ENCODE measurements around the gene CST7.

Gene CST7

DNA sequence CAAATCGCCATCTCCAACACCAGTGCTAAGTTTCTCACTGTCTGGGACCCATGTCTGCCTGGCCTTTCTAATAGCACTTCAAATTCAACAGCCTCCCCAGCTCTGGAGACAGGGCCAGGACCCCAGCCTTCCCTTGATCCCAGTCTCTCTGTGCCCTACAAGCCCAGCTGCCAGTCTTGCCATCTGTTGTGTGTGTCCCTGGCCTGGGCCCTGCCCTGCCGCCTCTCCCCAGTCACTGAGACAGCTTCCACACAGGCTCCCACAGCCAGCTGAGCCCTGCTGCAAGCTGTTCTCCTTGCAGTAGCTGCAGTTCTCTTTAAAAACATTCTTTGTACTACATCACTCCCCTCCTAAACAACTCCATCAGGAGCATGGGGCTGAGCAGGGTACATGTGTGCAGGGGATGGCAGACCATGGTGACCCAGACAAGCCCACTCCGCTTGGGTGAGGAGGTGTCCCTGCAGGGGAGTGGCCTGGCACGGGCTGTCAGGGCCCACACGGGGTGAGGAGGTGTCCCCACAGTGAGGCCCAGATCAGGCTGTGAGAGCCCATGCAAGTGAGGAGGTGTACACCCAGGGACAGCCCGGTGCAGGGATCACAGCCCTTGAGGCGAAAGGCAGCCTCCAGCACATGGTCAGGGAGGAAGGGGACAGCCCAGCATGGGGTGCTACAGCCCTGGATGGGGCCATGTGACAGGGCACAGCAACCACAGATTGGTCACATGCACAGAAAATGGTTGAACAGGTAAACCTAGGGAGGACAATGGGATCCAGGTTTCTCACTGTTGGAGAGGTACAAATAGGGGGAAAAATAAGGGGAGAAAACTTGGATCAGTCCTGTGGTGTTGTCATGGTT, 16.2 kb downstream of the CST7 start:
- peak; percentile 58 for DNase-seq

DNA sequence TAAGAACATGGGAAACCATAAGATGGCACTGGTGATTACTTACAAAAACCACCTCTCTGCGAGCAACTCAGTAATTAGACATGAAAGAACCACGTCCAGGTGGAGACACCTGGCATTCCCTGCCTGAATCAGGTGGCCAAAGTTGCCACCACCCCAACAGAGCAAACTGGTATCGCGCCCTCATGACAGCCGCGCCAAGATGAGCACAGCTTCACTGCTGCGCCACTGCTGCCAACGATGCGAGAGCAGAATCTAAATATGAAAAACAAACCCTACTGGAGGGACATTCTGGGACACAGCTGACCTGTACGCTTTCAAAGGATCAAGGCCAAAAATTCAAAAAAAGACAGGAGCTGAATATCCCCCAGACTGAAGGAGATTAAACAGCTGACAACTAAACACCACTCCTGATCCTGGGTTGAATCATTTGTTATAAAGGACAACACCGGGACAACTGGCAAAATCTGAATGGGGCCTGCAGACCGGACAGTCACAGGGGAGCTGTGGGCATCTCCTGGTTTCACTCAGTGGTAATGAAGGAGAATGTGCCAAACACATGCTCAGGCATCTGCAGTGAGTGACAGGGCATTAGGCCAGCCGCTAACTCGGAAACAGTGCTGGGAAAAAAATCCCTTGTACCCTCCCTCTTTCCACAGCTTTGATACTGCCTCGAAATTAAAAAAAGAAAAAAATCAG, 17.4 kb downstream of the CST7 start:
- DNase-seq: no peak

DNA sequence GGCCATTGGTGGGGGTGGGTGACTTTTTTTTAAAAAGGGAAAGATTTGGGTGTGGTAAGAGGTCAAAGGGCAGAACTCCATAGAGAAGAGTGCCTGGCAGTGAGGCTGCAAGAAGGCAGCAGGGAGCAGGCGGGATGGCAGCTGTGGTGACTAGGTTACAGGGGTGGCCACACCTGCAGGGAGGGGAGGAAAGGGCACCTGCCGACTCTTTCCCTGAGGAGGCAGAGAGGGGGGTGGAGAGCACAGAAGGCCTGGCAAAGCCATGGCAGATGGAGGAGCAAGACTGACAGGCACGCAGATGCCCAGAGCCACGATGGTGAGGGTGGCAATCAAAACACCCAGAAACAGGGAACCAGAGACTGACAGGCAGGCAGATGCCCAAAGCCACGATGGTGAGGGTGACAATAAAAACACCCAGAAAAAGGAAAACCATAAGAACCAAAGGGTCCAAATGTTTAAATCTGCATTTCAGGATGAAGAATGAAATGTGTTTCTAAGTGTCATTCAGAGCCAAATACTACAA, 19.3 kb downstream of the CST7 start:
- no peak for DNase-seq

DNA sequence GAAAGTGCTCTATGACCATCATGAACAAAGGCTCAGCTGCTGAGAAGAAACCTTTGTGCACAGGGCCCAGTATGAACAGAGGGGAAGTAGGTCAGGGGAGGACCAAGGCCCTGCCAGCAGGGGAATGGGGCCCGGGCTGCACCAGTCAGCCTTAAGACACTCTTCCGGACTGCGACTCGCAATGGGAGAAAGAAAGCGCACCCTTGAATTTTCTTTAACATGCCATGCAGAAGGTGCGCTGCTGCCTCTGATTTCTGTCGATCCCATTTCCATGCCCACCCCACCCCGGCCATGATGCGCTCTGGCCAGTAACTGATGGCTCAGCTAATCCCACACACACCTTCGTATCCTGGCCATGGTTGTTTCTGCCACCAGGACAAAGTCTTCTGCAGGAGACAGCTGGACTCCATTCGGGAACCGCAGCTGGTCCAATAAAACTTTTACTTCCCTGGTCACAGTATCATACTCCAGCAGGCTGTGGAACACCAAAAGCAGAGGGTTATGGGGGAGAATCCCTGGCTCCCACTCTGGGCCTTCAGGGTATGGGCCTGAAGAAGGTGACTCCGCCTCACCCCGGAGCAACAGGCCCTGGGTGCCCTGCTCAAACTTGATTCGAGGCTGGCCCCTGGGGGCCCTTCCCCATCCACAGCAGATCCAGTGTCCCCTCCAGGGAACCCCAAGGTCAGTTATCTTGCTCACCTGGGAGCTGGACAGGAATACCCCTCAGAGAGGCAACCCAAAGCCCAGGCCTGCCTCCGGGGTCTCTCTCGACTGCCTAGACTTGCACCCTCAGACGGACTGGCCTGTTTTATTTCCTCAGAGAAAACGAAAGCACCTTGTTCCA, 20.3 kb downstream of the CST7 start:
- peak; percentile 49 for DNase-seq

- DNase-seq: no peak
These were observed 21.0 kb downstream of the CST7 start for GRCh38 chr20:24970030-24970553.

DNA sequence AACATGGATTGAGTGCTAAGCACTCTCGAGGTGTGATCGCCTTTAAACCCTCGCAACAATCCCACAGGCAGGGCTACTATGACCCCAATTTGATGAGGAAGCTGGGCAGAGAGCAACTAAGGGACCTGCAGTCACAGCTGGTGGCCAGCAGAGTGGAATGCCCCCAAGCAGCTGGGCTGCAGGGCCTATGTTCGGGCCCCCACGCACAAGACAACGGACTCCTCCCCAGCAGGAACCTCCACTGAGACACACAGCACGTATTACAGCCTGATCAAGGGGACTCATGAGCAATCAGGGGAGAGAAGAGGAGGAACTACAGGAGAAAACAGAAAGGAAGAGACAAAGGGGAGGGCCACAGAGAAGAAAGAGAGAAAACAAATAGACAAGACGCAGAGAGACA, 21.7 kb downstream of the CST7 start:
- peak; percentile 41 for DNase-seq

DNA sequence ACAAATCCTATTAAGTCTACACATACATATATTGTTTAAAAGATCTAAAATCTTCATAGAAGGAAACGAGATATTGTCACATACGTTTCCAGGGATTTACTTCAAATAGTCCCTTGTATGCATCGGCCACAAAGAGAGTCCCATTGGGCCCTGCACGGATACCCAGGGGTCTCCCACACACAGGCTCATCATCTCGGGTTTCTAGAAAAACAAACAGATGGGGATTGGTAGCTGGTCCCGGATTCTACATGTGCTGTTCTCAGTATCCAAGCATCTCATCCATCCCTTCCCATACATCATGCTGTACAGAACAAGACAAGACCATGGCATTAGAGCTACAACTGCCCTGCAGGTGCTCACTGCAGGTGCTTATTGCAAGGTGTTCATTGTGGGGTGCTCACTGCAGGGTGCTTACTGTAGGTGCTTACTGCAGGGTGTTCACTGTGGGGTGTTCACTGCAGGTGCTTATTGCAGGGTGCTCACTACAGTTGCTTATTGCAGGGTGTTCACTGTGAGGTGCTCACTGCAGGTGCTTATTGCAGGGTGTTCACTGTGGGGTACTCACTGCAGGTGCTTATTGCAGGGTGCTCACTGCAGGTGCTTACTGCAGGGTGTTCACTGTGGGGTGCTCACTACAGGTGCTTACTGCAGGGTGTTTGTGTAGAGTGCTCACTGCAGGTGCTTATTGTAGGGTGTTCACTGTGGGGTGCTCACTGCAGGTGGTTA, 22.5 kb downstream of the CST7 start:
- no peak for DNase-seq

DNA sequence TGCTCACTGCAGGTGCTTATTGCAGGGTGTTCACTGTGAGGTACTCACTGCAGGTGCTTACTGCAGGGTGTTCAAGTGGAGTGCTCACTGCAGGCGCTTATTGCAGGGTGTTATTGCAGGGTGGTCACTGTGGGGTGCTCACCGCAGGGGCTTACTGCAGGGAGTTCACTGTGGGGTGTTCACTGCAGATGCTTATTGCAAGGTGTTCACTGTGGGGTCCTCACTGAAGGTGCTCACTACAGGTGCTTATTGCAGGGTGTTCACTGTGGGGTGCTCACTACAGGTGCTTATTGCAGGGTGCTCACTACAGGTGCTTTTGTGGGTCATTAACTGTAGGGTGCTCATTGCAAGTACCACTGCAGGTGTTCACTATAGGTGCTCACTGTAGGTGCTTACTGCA, 23.3 kb downstream of the CST7 start:
- DNase-seq: peak; percentile 44

GRCh38 chr20:24977336-24977735, 28.3 kb downstream of the CST7 start:
- DNase-seq: no peak

DNA sequence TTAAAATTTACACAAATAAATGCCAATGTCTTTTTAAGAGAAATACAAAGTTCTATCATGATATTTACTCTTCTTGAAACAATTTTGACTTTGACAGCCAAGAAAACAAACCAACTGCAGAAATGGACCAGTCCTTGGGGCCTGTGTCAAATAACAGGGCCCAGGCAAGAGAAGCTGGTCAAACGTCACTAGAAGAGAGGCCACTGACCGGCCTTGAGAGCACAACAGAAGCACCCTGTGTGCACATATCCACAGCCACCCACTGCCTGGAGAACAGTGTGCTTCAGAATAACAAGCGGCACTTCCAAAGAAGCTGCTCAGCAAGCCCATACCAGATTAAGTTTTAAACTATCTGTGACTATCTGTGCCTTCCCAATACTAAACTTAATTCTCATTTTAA, 28.7 kb downstream of the CST7 start:
- peak; percentile 30 for DNase-seq

- DNase-seq: no peak
These were observed 29.4 kb downstream of the CST7 start for GRCh38 chr20:24978513-24978912.

DNA sequence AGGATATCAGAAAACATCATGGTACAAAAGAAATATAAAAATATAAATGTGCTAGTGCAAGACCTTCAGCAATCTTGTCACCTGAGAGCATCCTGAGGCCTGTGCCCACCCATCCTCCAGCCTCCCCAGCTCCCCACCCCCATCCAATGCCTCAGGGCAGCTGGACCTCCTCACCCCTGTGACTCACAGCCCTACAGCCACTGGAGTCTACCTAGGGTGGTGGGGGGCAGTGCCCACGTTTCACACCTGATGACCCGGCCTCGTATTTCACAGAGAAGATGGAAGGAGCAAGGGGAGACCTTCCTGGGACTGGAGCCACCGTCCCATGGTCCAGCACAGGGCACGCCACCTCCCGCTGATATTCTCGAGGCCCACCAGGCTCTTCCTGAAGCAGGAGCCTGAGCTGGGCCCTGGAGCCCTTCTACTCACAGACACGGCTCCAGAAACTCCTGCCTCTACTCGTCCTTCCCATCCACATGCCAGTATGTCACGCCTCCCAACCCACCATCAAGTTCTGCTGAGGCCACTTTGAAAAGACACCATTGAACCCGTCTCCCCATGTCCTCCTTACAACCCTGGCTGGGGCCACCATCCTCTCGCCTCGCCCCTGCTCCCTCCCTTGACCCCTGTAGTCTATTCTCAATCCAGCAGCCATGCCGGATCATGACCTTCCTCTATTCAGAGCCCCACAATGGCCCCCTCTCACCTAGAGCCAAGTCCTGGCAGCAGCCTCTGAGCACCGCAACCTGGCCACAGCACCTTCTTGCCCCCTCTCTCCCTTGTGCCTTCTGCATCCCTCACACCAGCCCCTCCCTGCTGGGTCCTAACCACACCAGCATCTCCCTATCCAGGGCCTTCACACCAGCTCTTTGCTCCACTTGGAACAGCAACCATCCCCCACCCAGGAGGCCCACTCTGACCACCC, 30.2 kb downstream of the CST7 start:
- peak; percentile 40 for DNase-seq

GRCh38 chr20:24980291-24981053, 31.4 kb downstream of the CST7 start:
- peak; percentile 30 for DNase-seq

DNA sequence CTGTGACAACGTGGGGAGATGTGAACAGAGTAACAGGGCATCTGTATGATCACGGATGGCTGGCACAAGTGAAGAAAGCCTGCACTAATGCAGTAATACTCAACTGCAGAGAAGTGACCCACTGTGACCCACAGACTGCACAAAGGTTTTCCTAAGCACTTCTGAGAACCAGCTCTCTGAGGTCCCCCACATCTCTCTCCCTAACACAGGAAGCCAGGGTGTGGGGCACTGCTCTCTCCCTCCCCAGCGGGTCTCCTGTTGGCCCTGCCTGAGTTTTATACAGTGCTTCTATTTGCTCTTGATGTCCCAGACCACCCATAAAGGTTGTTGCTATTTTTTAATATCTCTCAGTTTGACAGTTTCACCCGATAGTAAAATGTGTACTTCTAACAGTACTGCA, 32.2 kb downstream of the CST7 start:
- peak; percentile 45 for DNase-seq

DNA sequence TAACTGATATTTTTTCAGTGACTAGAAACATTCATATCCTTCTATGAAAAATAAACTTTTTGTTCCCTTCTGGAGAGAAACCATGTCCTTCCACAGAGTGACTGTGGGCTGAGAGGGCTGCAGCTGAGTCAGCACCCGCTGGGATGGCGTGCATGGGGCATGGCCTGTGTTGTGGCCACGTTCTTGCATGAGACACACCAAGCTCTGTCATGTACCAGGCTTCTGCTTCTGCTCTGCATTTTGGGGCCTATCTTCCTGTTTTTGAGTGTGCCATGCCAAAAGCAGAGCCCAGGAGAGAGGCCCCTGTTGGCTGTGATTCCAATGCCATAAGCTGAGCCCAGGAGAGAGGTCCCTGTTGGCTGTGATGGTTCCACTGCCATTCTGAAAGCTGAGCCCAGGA, 32.7 kb downstream of the CST7 start:
- peak; percentile 59 for DNase-seq

- no peak for DNase-seq
These were observed 34.8 kb downstream of the CST7 start for GRCh38 chr20:24983896-24984295.

GRCh38 chr20:24984961-24985640, 36.0 kb downstream of the CST7 start:
- peak; percentile 15 for DNase-seq

GRCh38 chr20:24985802-24986201, 36.7 kb downstream of the CST7 start:
- peak; percentile 49 for DNase-seq

GRCh38 chr20:24986436-24987015, 37.5 kb downstream of the CST7 start:
- peak; percentile 40 for DNase-seq

All from activated CD8-positive, alpha-beta memory T cell treated with anti-CD3 and anti-CD28 coated beads for 24 hours (primary cell).